Measurements from ENCODE around the gene CLCN2.

Gene CLCN2

GRCh38 chr3:184378651-184379357, 17.4 kb upstream of the CLCN2 start:
- TF ChIP-seq CREB5 (CRISPR knock-in tag; IDR thresholded peaks at IDR 0.05; ENCODE audit: low read depth), result no peak
- ATAC-seq, result no peak

DNA sequence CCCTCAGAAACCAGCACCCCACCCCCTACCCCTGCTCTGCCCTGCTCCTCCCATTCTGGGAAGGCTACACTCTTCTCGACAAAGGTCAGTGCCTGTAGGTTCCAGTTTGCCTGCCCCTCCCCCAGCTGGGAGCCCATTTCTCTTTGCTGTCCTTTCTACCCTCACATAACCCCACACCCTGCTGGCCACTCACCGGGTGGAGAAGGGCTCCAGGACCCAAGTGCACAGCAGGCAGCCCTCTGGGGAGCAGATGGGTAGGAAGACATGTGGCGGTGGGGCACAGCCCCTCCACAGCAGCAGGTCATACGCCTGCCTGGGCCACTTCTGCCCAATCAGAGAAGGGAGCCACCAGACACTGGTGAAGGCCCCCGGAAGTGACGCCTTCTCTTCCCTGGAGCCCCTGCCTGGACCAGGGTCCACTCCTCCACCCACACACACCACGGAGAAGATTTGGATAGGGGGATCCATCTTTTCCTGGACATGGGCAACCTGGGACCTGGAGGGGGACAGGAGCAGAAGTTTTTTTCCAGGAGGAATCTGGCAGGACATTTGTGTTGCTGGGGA, 16.6 kb upstream of the CLCN2 start, which contains the start of gene THPO:
THPO (minus strand) TSS at position 326 of the 564 bp plus-strand sequence. CDS start 1,948 bp downstream, outside the sequence.
- ATAC-seq, result no peak
- TF ChIP-seq PPARA (CRISPR knock-in tag; IDR thresholded peaks at IDR 0.05; ENCODE audit: borderline replicate concordance), result no peak
- TF ChIP-seq ARNTL (CRISPR knock-in tag; IDR thresholded peaks at IDR 0.05; ENCODE audit: borderline replicate concordance, low read depth), result no peak
- TF ChIP-seq GLIS3 (CRISPR knock-in tag; IDR thresholded peaks at IDR 0.05), result no peak

GRCh38 chr3:184377374-184377773, 16.0 kb upstream of the CLCN2 start:
- ATAC-seq, result no peak
- no peak for TF ChIP-seq ZFP30 (CRISPR knock-in tag; IDR thresholded peaks at IDR 0.05)
- no peak for TF ChIP-seq ARNTL (CRISPR knock-in tag; IDR thresholded peaks at IDR 0.05; ENCODE audit: borderline replicate concordance, low read depth)
- TF ChIP-seq TOX (CRISPR knock-in tag; IDR thresholded peaks at IDR 0.05; ENCODE audit: borderline replicate concordance), result no peak
- TF ChIP-seq, protein P1, sequence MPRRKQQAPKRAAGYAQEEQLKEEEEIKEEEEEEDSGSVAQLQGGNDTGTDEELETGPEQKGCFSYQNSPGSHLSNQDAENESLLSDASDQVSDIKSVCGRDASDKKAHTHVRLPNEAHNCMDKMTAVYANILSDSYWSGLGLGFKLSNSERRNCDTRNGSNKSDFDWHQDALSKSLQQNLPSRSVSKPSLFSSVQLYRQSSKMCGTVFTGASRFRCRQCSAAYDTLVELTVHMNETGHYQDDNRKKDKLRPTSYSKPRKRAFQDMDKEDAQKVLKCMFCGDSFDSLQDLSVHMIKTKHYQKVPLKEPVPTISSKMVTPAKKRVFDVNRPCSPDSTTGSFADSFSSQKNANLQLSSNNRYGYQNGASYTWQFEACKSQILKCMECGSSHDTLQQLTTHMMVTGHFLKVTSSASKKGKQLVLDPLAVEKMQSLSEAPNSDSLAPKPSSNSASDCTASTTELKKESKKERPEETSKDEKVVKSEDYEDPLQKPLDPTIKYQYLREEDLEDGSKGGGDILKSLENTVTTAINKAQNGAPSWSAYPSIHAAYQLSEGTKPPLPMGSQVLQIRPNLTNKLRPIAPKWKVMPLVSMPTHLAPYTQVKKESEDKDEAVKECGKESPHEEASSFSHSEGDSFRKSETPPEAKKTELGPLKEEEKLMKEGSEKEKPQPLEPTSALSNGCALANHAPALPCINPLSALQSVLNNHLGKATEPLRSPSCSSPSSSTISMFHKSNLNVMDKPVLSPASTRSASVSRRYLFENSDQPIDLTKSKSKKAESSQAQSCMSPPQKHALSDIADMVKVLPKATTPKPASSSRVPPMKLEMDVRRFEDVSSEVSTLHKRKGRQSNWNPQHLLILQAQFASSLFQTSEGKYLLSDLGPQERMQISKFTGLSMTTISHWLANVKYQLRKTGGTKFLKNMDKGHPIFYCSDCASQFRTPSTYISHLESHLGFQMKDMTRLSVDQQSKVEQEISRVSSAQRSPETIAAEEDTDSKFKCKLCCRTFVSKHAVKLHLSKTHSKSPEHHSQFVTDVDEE (CRISPR knock-in tag; IDR thresholded peaks at IDR 0.05), result no peak
- no peak for TF ChIP-seq CSDC2 (CRISPR knock-in tag; IDR thresholded peaks at IDR 0.05)
- no peak for TF ChIP-seq GLIS3 (CRISPR knock-in tag; IDR thresholded peaks at IDR 0.05)
- TF ChIP-seq PPARA (CRISPR knock-in tag; IDR thresholded peaks at IDR 0.05; ENCODE audit: borderline replicate concordance), result no peak
- TF ChIP-seq ZFP3 (CRISPR knock-in tag; IDR thresholded peaks at IDR 0.05), result no peak
- TF ChIP-seq, protein P2, sequence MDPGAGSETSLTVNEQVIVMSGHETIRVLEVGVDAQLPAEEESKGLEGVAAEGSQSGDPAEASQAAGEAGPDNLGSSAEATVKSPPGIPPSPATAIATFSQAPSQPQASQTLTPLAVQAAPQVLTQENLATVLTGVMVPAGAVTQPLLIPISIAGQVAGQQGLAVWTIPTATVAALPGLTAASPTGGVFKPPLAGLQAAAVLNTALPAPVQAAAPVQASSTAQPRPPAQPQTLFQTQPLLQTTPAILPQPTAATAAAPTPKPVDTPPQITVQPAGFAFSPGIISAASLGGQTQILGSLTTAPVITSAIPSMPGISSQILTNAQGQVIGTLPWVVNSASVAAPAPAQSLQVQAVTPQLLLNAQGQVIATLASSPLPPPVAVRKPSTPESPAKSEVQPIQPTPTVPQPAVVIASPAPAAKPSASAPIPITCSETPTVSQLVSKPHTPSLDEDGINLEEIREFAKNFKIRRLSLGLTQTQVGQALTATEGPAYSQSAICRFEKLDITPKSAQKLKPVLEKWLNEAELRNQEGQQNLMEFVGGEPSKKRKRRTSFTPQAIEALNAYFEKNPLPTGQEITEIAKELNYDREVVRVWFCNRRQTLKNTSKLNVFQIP (CRISPR knock-in tag; IDR thresholded peaks at IDR 0.05; ENCODE audit: borderline replicate concordance, low read depth), result no peak

DNA sequence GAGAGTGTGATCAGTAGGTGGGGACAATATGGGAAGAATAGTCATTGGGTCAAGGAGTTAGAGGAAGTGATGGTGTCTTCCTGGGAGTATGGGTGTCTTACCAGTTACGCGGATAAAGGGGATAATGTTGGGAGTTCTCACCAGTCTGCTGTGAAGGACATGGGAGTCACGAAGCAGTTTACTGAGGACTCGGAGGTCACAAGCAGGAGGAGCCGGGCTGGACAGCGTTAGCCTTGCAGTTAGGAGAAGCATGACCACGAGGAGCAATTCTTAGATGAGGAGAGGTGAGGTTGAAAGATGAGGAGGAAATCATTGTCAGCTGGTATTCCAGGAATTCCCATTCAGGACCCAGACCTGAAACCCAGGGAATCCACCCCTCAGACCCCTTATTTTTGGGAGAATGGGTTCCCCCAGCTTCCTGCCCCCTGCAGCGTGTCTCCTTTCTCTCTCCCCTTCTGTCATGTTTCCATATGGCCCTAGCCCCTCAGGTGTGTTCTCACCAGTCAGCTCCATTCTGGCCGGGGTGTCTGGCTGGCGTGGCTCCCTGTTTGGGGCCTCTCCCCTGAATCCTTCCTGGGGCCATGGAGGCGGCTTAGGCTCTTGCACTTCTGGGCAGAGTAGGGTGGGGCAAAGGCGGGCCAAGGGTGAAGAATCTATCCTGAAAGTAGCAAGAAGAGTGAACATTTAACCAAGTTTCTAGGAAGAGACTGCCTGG, 14.5 kb upstream of the CLCN2 start:
- ATAC-seq, result no peak
- TF ChIP-seq, protein P2 (CRISPR knock-in tag; IDR thresholded peaks at IDR 0.05; ENCODE audit: borderline replicate concordance, low read depth), result no peak
- TF ChIP-seq ZC3H10 (CRISPR knock-in tag; IDR thresholded peaks at IDR 0.05) (no peak), ISL1 (CRISPR knock-in tag; IDR thresholded peaks at IDR 0.05) (no peak), ZFP3 (CRISPR knock-in tag; IDR thresholded peaks at IDR 0.05) (no peak), SNAI2 (CRISPR knock-in tag; IDR thresholded peaks at IDR 0.05) (no peak), ESRRG (CRISPR knock-in tag; IDR thresholded peaks at IDR 0.05) (no peak), ZFP30 (CRISPR knock-in tag; IDR thresholded peaks at IDR 0.05) (no peak), PPARA (CRISPR knock-in tag; IDR thresholded peaks at IDR 0.05; ENCODE audit: borderline replicate concordance) (no peak)
- TF ChIP-seq, protein P1 (CRISPR knock-in tag; IDR thresholded peaks at IDR 0.05), result no peak
